IMR-90 (cell line): ENCODE measurements around the gene CD93.

ENCODE experiments used
- BHLHE40 ChIP-seq: fragments of 150-350 bp; IDR thresholded peaks from 2 replicates; pipeline ENCODE4 v1.6.1; 2016; ENCODE audit warnings: mild to moderate bottlenecking, low read depth, low read length
- CEBPB ChIP-seq: IDR thresholded peaks from 2 replicates; pipeline ENCODE4 v1.6.1; 2012; ENCODE audit warnings: low read depth, low read length, improper control_type of control experiment
- CTCF ChIP-seq: conservative IDR thresholded peaks from 2 replicates; pipeline ENCODE4 v1.5.1; 2012; ENCODE audit warnings: mild to moderate bottlenecking, low read depth, low read length, improper control_type of control experiment
- MAFK ChIP-seq: IDR thresholded peaks from 2 replicates; pipeline ENCODE4 v1.6.1; 2012; ENCODE audit warnings: low read depth, low read length, improper control_type of control experiment
- MAZ ChIP-seq: IDR thresholded peaks from 2 replicates; pipeline ENCODE4 v1.6.1; 2012; ENCODE audit warnings: low read depth, mild to moderate bottlenecking, low read length, improper control_type of control experiment, moderate library complexity, borderline replicate concordance
- MXI1 ChIP-seq: IDR thresholded peaks from 2 replicates; pipeline ENCODE4 v1.6.1; 2012; ENCODE audit warnings: low read depth, mild to moderate bottlenecking, low read length, moderate library complexity, borderline replicate concordance
- POLR2A ChIP-seq: IDR thresholded peaks from 2 replicates; pipeline ENCODE4 v1.6.1; 2012; ENCODE audit warnings: mild to moderate bottlenecking, low read depth, low read length
- RAD21 ChIP-seq: IDR thresholded peaks from 2 replicates; pipeline ENCODE4 v1.6.1; 2012; ENCODE audit warnings: low read length, improper control_type of control experiment
- RFX5 ChIP-seq: IDR thresholded peaks from 2 replicates; pipeline ENCODE4 v1.8.0; 2012; ENCODE audit warnings: low read depth, mild to moderate bottlenecking, low read length, moderate library complexity
- SMC3 ChIP-seq: fragments of 150-350 bp; IDR thresholded peaks from 2 replicates; pipeline ENCODE4 v1.6.1; 2016; ENCODE audit warnings: low read depth, mild to moderate bottlenecking, antibody characterized with exemption, low read length, moderate library complexity

- no peak for TF ChIP-seq CTCF
- TF ChIP-seq SMC3: no peak
- TF ChIP-seq RFX5: no peak
- TF ChIP-seq POLR2A: no peak
- no peak for TF ChIP-seq RAD21
- no peak for TF ChIP-seq CEBPB
- TF ChIP-seq BHLHE40: no peak
- TF ChIP-seq MAFK: no peak
- TF ChIP-seq MAZ: no peak
- no peak for TF ChIP-seq MXI1
Observed at GRCh38 chr20:23091721-23092383, 5.7 kb upstream of the CD93 start.
